Fibroblast of the aortic adventitia (primary cell): ENCODE measurements around the gene CLCN5. TPM values are rescaled to one million over a fixed set of nuclear protein-coding genes. Genes with fewer than 3 reads are reported as not detected.

ENCODE experiments used
- DNase-seq: peaks from one replicate; pipeline ENCODE4 v3.0.0-alpha.2; 2010; ENCODE audit warnings: low read depth
- H3K4me3 ChIP-seq: 2 replicates; pipeline ENCODE4 v1.5.1; 2011; ENCODE audit warnings: low read depth, mild to moderate bottlenecking, control low read depth, low read length, moderate library complexity
- CTCF ChIP-seq: IDR thresholded peaks from 2 replicates; pipeline ENCODE4 v1.5.1; 2011; ENCODE audit warnings: mild to moderate bottlenecking, low read length, control low read depth, inconsistent platforms; ENCODE audit not compliant: insufficient read depth
- total RNA-seq: library from RNA; depleted of rRNA; stranded (reverse); fragments of >200 nt; gene quantifications from 2 replicates; pipeline ENCODE4 v1.2.3, GENCODE V29; 2012; ENCODE audit warnings: low replicate concordance

The CLCN5 gene
- total RNA-seq, 1 donor = 13.5 TPM

GRCh38 chrX:50100188-50100587 lies 177.8 kb downstream of the CLCN5 start:
- peak; percentile 17 for DNase-seq
- peak; percentile 23 for TF ChIP-seq CTCF
- no peak overlapping the region for H3K4me3 ChIP-seq

GRCh38 chrX:50103176-50103575 lies 180.8 kb downstream of the CLCN5 start:
- no peak overlapping the region for H3K4me3 ChIP-seq
- no peak for DNase-seq
- no peak for TF ChIP-seq CTCF

GRCh38 chrX:50103866-50104566 lies 181.6 kb downstream of the CLCN5 start:
- TF ChIP-seq CTCF = no peak
- H3K4me3 ChIP-seq = no peak overlapping the region
- DNase-seq = peak; percentile 50

- TF ChIP-seq CTCF = no peak
These were observed 183.8 kb downstream of the CLCN5 start for GRCh38 chrX:50106051-50106675.

GRCh38 chrX:50107470-50107869 lies 185.1 kb downstream of the CLCN5 start:
- DNase-seq = peak; percentile 39
- H3K4me3 ChIP-seq = no peak overlapping the region
- no peak for TF ChIP-seq CTCF

More at GRCh38 chrX:50106051-50106675, 183.8 kb downstream of the CLCN5 start:
- no peak overlapping the region for H3K4me3 ChIP-seq
- DNase-seq = no peak

- no peak overlapping the region for H3K4me3 ChIP-seq
- no peak for TF ChIP-seq CTCF
- DNase-seq = no peak
These were observed 185.9 kb downstream of the CLCN5 start for GRCh38 chrX:50108264-50108663.
